GM19328 (cell line): ENCODE data around the gene ETNPPL.

Experiments used
- ATAC-seq: cut with Tn5 transposase; IDR thresholded peaks from one replicate; pipeline ENCODE4 v1.9.1; 2021; ENCODE audit warnings: mild to moderate bottlenecking, moderate library complexity; ENCODE audit not compliant: unreplicated experiment

The ETNPPL gene

GRCh38 chr4:108700081-108700757 is 62.6 kb downstream of the ETNPPL start:
- ATAC-seq: no peak

GRCh38 chr4:108696160-108696559 is 66.7 kb downstream of the ETNPPL start:
- no peak for ATAC-seq

- ATAC-seq: no peak
Observed at GRCh38 chr4:108695062-108695461, 67.8 kb downstream of the ETNPPL start.

GRCh38 chr4:108694423-108694822 is 68.4 kb downstream of the ETNPPL start:
- no peak for ATAC-seq

- ATAC-seq: no peak
Observed at GRCh38 chr4:108693819-108694218, 69.0 kb downstream of the ETNPPL start.

- no peak for ATAC-seq
Observed at GRCh38 chr4:108693211-108693610, 69.6 kb downstream of the ETNPPL start.
